NT2/D1 (cell line): Measurements from ENCODE around the gene EFNA2.

ENCODE experiments used
- YY1 ChIP-seq: IDR thresholded peaks from 2 replicates; pipeline ENCODE4 v1.6.1; 2011; ENCODE audit not compliant: insufficient read length, insufficient read depth
- ZNF274 ChIP-seq: IDR thresholded peaks from 2 replicates; pipeline ENCODE4 v1.6.1; 2011; ENCODE audit warnings: mild to moderate bottlenecking, low read depth, low read length

GRCh38 chr19:1271528-1272422, 13.9 kb upstream of the EFNA2 start:
- TF ChIP-seq ZNF274 (no peak), YY1 (no peak)
